AG04450 (cell line): ENCODE data around the gene SCFD1. TPM values are rescaled to one million over a fixed set of nuclear protein-coding genes. Genes with fewer than 3 reads are reported as not detected.
"Not testable (repeated sequence)": the region's sequence is repeated elsewhere in the genome, so short reads cannot be mapped to it uniquely, and the experiment has no call there.

Experiments used
- CTCF ChIA-PET: fragments of 300-600, 350-600 bp; formaldehyde crosslinking; extraction: SDS; loops from one replicate; lab custom pipeline; 2022; ENCODE audit warnings: antibody characterized with exemption, inconsistent platforms; lab: Charles Lee
- POLR2A ChIA-PET: fragments of 350-600 bp; formaldehyde crosslinking; extraction: SDS; loops from one replicate; lab custom pipeline; 2021; ENCODE audit warnings: antibody characterized with exemption, inconsistent platforms; lab: Yijun Ruan, JAX
- DNase-seq: peaks from one replicate; pipeline ENCODE4 v3.0.0-alpha.2; 2011; ENCODE audit warnings: low read depth, low spot score
- H3K27ac ChIP-seq: one replicate; pipeline ENCODE4 v1.5.1; 2012; ENCODE audit warnings: low read depth, low read length, control low read depth
- H3K27me3 ChIP-seq: one replicate; pipeline ENCODE4 v1.6.0; 2012; ENCODE audit warnings: low read length; ENCODE audit not compliant: control insufficient read depth, insufficient read depth
- H3K4me3 ChIP-seq: 2 replicates; pipeline ENCODE4 v1.5.1; 2011; ENCODE audit warnings: mild to moderate bottlenecking, low read depth, low read length, control low read depth
- H3K9me3 ChIP-seq: 2 replicates; pipeline ENCODE4 v1.5.1; 2012; ENCODE audit warnings: low read length; ENCODE audit not compliant: control insufficient read depth, insufficient read depth
- polyA plus RNA-seq: library from polyadenylated mRNA; depleted of rRNA; stranded (reverse); fragments of >200 nt; gene quantifications from 2 replicates; pipeline ENCODE4 v1.2.3, GENCODE V29; 2011
- TF ChIP-seq, protein P1 (sequence below): IDR thresholded peaks from 2 replicates; pipeline ENCODE4 v1.5.1; 2011; ENCODE audit warnings: low read depth, low read length, control low read depth, inconsistent platforms

Gene SCFD1
- polyA plus RNA-seq, 1 experiment, result 160 TPM

DNA sequence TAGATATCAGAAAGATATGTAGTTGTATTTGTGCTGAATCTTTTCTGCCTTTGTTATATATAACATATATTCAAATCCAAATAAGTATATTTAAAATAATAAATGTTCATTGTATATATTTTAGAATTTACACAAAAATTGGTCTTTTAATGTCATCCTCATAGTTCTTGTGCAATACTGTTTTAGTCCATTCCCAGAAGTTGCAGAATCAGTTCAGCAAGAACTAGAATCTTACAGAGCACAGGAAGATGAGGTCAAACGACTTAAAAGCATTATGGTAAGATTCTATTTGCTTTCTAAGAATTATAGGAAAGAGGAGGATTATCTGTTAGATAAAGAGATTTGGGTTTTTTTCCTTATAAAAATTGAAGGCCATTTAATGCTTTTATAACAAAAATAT lies 51.0 kb downstream of the SCFD1 start:
- Histone ChIP-seq H3K27ac (no peak overlapping the region), H3K27me3 (no peaks in the 10 kb centered on the region), H3K9me3 (no peaks in the 10 kb centered on the region), H3K4me3 (no peak overlapping the region)
- no peak for DNase-seq
- TF ChIP-seq, protein P1, sequence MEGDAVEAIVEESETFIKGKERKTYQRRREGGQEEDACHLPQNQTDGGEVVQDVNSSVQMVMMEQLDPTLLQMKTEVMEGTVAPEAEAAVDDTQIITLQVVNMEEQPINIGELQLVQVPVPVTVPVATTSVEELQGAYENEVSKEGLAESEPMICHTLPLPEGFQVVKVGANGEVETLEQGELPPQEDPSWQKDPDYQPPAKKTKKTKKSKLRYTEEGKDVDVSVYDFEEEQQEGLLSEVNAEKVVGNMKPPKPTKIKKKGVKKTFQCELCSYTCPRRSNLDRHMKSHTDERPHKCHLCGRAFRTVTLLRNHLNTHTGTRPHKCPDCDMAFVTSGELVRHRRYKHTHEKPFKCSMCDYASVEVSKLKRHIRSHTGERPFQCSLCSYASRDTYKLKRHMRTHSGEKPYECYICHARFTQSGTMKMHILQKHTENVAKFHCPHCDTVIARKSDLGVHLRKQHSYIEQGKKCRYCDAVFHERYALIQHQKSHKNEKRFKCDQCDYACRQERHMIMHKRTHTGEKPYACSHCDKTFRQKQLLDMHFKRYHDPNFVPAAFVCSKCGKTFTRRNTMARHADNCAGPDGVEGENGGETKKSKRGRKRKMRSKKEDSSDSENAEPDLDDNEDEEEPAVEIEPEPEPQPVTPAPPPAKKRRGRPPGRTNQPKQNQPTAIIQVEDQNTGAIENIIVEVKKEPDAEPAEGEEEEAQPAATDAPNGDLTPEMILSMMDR, result no peak
- ChIA-PET CTCF (interaction anchor here (0.7 kb wide), 1 partner anchor 9 kb away, joined by 3 read pairs; no protein-coding TSS in a partner anchor), POLR2A (no interaction called here)

DNA sequence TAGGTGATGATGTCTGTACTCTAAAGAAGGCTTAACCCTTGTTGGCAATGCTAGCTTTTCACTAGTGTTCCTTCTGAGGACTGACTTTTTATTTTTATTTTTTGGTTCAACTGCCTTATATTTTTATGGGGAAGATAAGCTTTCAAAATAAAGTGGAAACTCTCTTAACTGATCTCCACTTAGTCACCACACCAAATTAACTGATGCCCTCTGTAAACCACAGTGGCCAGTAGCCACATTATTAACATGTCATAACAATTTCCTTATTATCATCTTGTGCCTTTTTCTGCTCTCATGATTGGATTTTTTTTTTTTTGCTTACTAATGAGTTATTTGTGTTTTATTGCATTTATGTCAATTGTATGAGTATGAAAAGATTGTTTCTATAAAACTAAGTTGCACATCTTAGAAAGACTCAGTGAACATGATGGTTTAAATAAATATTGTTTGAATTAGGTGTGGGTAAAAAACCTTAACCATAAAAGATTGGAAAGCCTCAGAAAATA lies 56.9 kb downstream of the SCFD1 start:
- POLR2A ChIA-PET, result no interaction called here
- CTCF ChIA-PET, result no interaction called here
- no peak for DNase-seq
- TF ChIP-seq, protein P1, result no peak
- Histone ChIP-seq H3K27ac (no peak overlapping the region), H3K9me3 (no peaks in the 10 kb centered on the region), H3K27me3 (no peaks in the 10 kb centered on the region), H3K4me3 (no peak overlapping the region)

DNA sequence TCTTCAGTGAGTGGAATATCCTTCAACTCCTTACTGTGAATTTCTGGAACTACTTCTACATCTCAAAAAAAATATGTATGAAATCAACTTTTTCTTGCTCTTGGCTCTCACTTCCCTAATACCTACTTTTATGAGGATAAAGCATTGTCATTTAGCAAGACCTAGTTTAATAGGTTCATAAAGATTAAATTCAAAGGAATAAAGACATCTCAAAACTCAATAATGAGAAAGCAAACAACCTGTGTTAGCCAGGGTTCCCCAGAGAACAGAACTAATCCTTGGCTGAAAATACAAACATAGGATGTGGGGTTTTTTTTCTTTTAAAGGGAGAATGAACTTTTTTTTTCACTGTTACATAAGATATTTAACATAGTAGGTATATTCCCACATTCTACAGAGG lies 57.9 kb downstream of the SCFD1 start:
- H3K4me3 ChIP-seq, result no peak overlapping the region
- no peak for DNase-seq
- CTCF ChIA-PET, result no interaction called here
- TF ChIP-seq, protein P1, result no peak
- H3K27me3 ChIP-seq, result no peaks in the 10 kb centered on the region
- POLR2A ChIA-PET, result no interaction called here
- H3K9me3 ChIP-seq, result no peaks in the 10 kb centered on the region
- no peak overlapping the region for H3K27ac ChIP-seq

DNA sequence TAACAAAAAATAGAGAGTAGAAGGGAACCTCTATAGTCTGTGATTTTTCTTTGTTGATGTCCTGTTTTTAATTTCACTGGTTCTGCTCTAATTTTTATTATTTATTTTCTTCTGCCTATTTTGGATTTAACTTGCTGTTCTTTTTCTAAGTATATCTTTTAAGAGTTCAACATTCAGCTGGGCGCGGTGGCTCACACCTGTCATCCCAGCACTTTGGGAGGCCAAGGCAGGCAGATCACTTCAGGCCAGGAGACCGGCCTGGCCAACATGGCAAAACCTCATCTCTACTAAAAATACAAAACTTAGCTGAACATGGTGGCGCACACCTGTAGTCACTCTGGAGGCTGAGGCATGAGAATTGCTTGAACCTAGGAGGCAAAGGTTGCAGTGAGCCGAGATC lies 58.7 kb downstream of the SCFD1 start:
- H3K4me3 ChIP-seq, H3K9me3 ChIP-seq, H3K27me3 ChIP-seq, H3K27ac ChIP-seq, POLR2A ChIA-PET, DNase-seq: not testable (repeated sequence)
- CTCF ChIA-PET, result interaction anchor here (0.7 kb wide), 2 partner anchors 98 to 122 kb away, joined by 3 to 4 read pairs; no protein-coding TSS in a partner anchor

DNA sequence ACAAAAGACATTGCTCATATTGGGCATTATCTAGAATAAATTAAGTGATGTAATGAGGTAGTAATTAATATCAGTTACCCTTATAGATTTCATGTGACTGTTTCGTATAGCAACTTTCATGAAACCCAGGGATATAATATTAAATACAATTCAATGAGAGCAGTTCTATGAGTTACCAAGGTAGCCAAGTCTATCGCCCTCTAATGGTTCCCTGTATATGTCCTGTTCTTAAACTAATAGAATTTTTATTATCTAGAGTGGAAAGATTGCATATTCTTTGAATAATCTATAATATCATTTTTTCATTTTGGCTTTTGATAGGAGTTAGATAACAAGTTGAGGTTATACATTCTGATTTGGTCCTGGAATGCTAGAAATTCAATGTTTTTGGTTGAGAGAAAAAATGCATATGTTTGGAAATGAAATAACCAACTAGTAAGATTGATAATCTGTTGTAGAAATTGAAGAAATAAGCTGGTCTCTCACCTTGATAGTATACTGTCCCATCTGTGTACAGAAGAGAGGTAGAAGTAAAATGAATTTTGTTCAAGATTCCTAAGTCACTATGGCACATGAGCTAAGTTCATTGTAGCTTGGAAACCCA lies 59.7 kb downstream of the SCFD1 start:
- ChIA-PET POLR2A (no interaction called here), CTCF (interaction anchor here (0.6 to 1.6 kb wide), 6 partner anchors 8 to 1817 kb away, joined by 3 to 6 read pairs (median 4); no protein-coding TSS in a partner anchor)
- no peak for DNase-seq
- no peaks in the 10 kb centered on the region for H3K9me3 ChIP-seq
- TF ChIP-seq, protein P1, result peak; percentile 56
- no peaks in the 10 kb centered on the region for H3K27me3 ChIP-seq
- no peak overlapping the region for H3K4me3 ChIP-seq
- H3K27ac ChIP-seq, result no peak overlapping the region

DNA sequence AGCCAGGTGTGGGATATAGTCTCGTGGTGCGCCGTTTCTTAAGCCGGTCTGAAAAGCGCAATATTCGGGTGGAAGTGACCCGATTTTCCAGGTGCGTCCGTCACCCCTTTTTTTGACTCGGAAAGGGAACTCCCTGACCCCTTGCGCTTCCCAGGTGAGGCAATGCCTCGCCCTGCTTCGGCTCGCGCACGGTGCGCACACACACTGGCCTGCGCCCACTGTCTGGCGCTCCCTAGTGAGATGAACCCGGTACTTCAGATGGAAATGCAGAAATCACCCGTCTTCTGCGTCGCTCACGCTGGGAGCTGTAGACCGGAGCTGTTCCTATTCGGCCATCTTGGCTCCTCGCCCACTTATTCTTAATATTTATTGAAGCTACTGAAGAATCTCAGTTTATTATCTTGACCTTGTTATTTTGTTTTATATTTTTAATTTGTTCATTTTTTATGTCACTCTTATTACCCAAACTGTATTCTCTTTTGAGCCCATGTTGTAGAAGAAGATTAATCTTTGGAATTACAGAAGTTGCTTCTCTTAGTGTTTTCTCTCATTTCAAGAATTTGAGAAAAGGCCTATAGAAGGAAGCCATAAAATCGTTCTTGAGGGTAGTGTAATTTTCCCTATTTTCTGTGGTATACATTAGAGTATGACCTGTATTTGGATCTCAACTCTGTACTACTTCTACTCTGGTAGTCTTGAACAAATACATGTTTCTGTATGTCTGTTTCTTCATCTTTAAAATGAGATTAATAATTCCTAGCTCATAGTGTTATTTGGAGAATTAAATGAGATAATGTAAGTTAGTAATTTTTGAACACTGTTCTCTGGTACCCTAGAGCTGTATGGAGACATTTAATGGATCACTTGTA lies 68.6 kb downstream of the SCFD1 start:
- CTCF ChIA-PET, result interaction anchor here (1.7 kb wide), 1 partner anchor 8 kb away, joined by 4 read pairs; no protein-coding TSS in a partner anchor

More for the DNA sequence above, 68.6 kb downstream of the SCFD1 start:
- H3K4me3 ChIP-seq, H3K27me3 ChIP-seq, H3K9me3 ChIP-seq, DNase-seq, H3K27ac ChIP-seq, POLR2A ChIA-PET: not testable (repeated sequence)
